CD14-positive monocyte (primary cell): ENCODE data around the gene ZNF724. TPM values are rescaled to one million over a fixed set of nuclear protein-coding genes. Genes with fewer than 3 reads are reported as not detected.
"Not testable (repeated sequence)": the region's sequence is repeated elsewhere in the genome, so short reads cannot be mapped to it uniquely, and the experiment has no call there.

Experiments
- DNase-seq, 3 donors: peaks; one replicate each; pipeline ENCODE4 v3.0.0-alpha.2; 2011 to 2022
- H2AFZ ChIP-seq: 2 replicates; pipeline ENCODE4 v1.6.0; 2012; ENCODE audit warnings: mild to moderate bottlenecking, low read depth, low read length, inconsistent platforms; ENCODE audit not compliant: insufficient read depth, poor library complexity, severe bottlenecking
- H3K27ac ChIP-seq, 2 donors: 1 replicate in 1 of 2; 2 replicates in 1 of 2; pipeline ENCODE4 v1.5.1; 2012 to 2013; ENCODE audit warnings: low read length in 2 of 2, control low read depth in 1 of 2, inconsistent platforms in 1 of 2, low read depth in 1 of 2, mild to moderate bottlenecking in 1 of 2
- H3K27me3 ChIP-seq, 2 donors: one replicate each; pipeline versions ENCODE4 v1.6.0 to v1.6.1; 2011 to 2013; ENCODE audit warnings: low read length in 2 of 2; ENCODE audit not compliant: control insufficient read depth in 2 of 2, insufficient read depth in 2 of 2
- H3K36me3 ChIP-seq, 2 donors: replicated peaks in 1 of 2; 1 replicate in 1 of 2; 2 replicates in 1 of 2; pipeline versions ENCODE4 v1.5.1 to v1.6.1; 2012 to 2013; ENCODE audit warnings: low read length in 2 of 2, control low read depth in 1 of 2, inconsistent platforms in 1 of 2, mild to moderate bottlenecking in 1 of 2; ENCODE audit not compliant: insufficient read depth in 2 of 2, control insufficient read depth in 1 of 2
- H3K4me1 ChIP-seq, 2 donors: 1 replicate in 1 of 2; 2 replicates in 1 of 2; pipeline versions ENCODE4 v1.5.1 to v1.6.1; 2012 to 2013; ENCODE audit warnings: low read length in 2 of 2, control low read depth in 1 of 2, inconsistent platforms in 1 of 2, mild to moderate bottlenecking in 1 of 2, moderate library complexity in 1 of 2; ENCODE audit not compliant: insufficient read depth in 2 of 2, control insufficient read depth in 1 of 2
- H3K4me2 ChIP-seq: replicated peaks from 2 replicates; pipeline ENCODE3; 2012; ENCODE audit warnings: low read length, moderate library complexity, mild to moderate bottlenecking; ENCODE audit not compliant: poor library complexity, severe bottlenecking; ENCODE audit errors: extremely low read depth
- H3K4me3 ChIP-seq, 3 experiments: fragments of 200-600 bp in 1 of 3; sonication (generic) in 1 of 3; replicated peaks in 1 of 3; 1 replicate in 2 of 3; 2 replicates in 1 of 3; pipeline ENCODE4 v1.5.1; 2011 to 2013; ENCODE audit warnings: low read length in 3 of 3, mild to moderate bottlenecking in 3 of 3, control low read depth in 2 of 3, low read depth in 2 of 3, inconsistent platforms in 1 of 3, moderate library complexity in 1 of 3
- H3K79me2 ChIP-seq: 2 replicates; pipeline ENCODE4 v1.6.0; 2012; ENCODE audit warnings: mild to moderate bottlenecking, control low read depth, inconsistent platforms, low read length, moderate library complexity; ENCODE audit not compliant: insufficient read depth
- H3K9ac ChIP-seq: 2 replicates; pipeline ENCODE4 v1.6.0; 2017; ENCODE audit warnings: low read length, mild to moderate bottlenecking; ENCODE audit not compliant: insufficient read depth, poor library complexity, severe bottlenecking
- H3K9me3 ChIP-seq, 2 donors: replicated peaks in 1 of 2; 1 replicate in 1 of 2; 2 replicates in 1 of 2; pipeline versions ENCODE4 v1.5.1 to v1.6.1; 2012 to 2013; ENCODE audit warnings: low read length in 2 of 2, control low read depth in 1 of 2; ENCODE audit not compliant: control insufficient read depth in 1 of 2, insufficient read depth in 1 of 2
- H4K20me1 ChIP-seq: 2 replicates; pipeline ENCODE4 v1.6.0; 2012; ENCODE audit warnings: mild to moderate bottlenecking, low read length, control low read depth, moderate library complexity; ENCODE audit not compliant: insufficient read depth
- H3K27ac Mint-ChIP-seq, 7 donors: one replicate each; pipeline ENCODE4 v1.8.0; 2020; ENCODE audit warnings: mild to moderate bottlenecking in 7 of 7, mixed read lengths in 7 of 7, moderate library complexity in 6 of 7, inconsistent platforms in 2 of 7
- H3K27me3 Mint-ChIP-seq, 3 donors: one replicate each; pipeline ENCODE4 v1.8.0; 2021 to 2022; ENCODE audit warnings: low read depth in 3 of 3, mild to moderate bottlenecking in 3 of 3, mixed read lengths in 3 of 3, moderate library complexity in 3 of 3, inconsistent platforms in 1 of 3
- H3K36me3 Mint-ChIP-seq, 2 donors: one replicate each; pipeline ENCODE4 v1.8.0; 2020; ENCODE audit warnings: mixed read lengths in 2 of 2, inconsistent platforms in 1 of 2, mild to moderate bottlenecking in 1 of 2
- H3K4me1 Mint-ChIP-seq: one replicate; pipeline ENCODE4 v1.8.0; 2020; ENCODE audit warnings: mild to moderate bottlenecking, mixed read lengths
- H3K4me3 Mint-ChIP-seq, 2 donors: one replicate each; pipeline ENCODE4 v1.8.0; 2020; ENCODE audit warnings: mild to moderate bottlenecking in 2 of 2, mixed read lengths in 2 of 2, moderate library complexity in 1 of 2
- H3K9me3 Mint-ChIP-seq, 7 donors: one replicate each; pipeline ENCODE4 v1.8.0; 2020 to 2022; ENCODE audit warnings: mixed read lengths in 7 of 7, mild to moderate bottlenecking in 6 of 7, moderate library complexity in 6 of 7, inconsistent platforms in 2 of 7
- CTCF ChIP-seq: fragments of 200-600 bp; IDR thresholded peaks from one replicate; pipeline ENCODE4 v1.8.0; 2022; ENCODE audit warnings: antibody characterized with exemption, mild to moderate bottlenecking
- WGBS: methylation state at CpG from one replicate; pipeline ENCODE4 v1.1.5; 2013; ENCODE audit warnings: missing lambda C conversion rate; ENCODE audit not compliant: insufficient coverage; 5-methylcytosine and 5-hydroxymethylcytosine counted together
- intact Hi-C, 2 donors: fragments of 100-400 bp; cut with micrococcal nuclease; formaldehyde crosslinking; loops; one replicate each; pipeline versions ENCODE4 v1.15.0 to v1.15.1; 2023
- polyA plus RNA-seq, 3 donors: library from polyadenylated mRNA; depleted of rRNA in 1 of 3; unstranded in 2 of 3; stranded (reverse) in 1 of 3; fragments of 300-500 nt in 2 of 3; fragments of >200 nt in 1 of 3; fragmentation: Illumina TruSeq in 2 of 3; gene quantifications; 1 replicate in 2 of 3; 2 replicates in 1 of 3; pipeline ENCODE4 v1.2.3, GENCODE V29; 2012 to 2021

ZNF724 gene
- polyA plus RNA-seq, 3 donors: 0.25 to 0.59 (median 0.40) TPM

GRCh38 chr19:23255700-23256099, 5.5 kb upstream of the ZNF724 start:
- no peak overlapping the region for H3K4me2 ChIP-seq
- Mint-ChIP-seq H3K36me3 (peaks cover 13 to 17% of the 10 kb centered on the region in 2 donors), H3K27ac (no peak overlapping the region), H3K4me1 (peaks cover 5% of the 10 kb centered on the region), H3K9me3 (peaks cover 0 to 13% (median 6%) of the 10 kb centered on the region in 7 donors), H3K4me3 (no peak overlapping the region), H3K27me3 (peaks cover 0 to 8% (median 3%) of the 10 kb centered on the region in 3 donors)
- no peak overlapping the region for H3K27ac ChIP-seq
- intact Hi-C loops: loop anchor here in 1 of 2 donors (10.0 kb wide), 1 partner anchor 139 kb away; the partner anchor contains the start of gene ZNF91
- H3K79me2 ChIP-seq: no peaks in the 10 kb centered on the region
- H3K4me1 ChIP-seq: no peaks in the 10 kb centered on the region
- no peaks in the 10 kb centered on the region for H3K27me3 ChIP-seq
- no peak for DNase-seq
- no peak overlapping the region for H3K9ac ChIP-seq
- no peaks in the 10 kb centered on the region for H4K20me1 ChIP-seq
- H3K9me3 ChIP-seq: peaks cover 0 to 9% of the 10 kb centered on the region in 2 donors
- no peak overlapping the region for H2AFZ ChIP-seq
- no peak overlapping the region for H3K4me3 ChIP-seq
- peaks cover 15 to 21% of the 10 kb centered on the region in 2 donors for H3K36me3 ChIP-seq
- TF ChIP-seq CTCF: no peak
- WGBS: 100% methylated on average over 3 of the region's 4 CpGs

- H3K9me3 ChIP-seq: peaks cover 0 to 9% of the 10 kb centered on the region in 2 donors
- H3K4me2 ChIP-seq: no peak overlapping the region
- H3K36me3 Mint-ChIP-seq: peaks cover 1 to 4% of the 10 kb centered on the region in 2 donors
- H3K4me1 Mint-ChIP-seq: peaks cover 10% of the 10 kb centered on the region
- H3K27me3 Mint-ChIP-seq: peaks cover 0 to 8% (median 3%) of the 10 kb centered on the region in 3 donors
- WGBS: 70% methylated on average over 2 of the region's 5 CpGs
- no peak overlapping the region for H3K4me3 ChIP-seq
- no peak overlapping the region for H3K27ac ChIP-seq
- H3K4me3 Mint-ChIP-seq: no peak overlapping the region
- no peak for DNase-seq
- no peaks in the 10 kb centered on the region for H3K27me3 ChIP-seq
- no peak overlapping the region for H2AFZ ChIP-seq
- H3K36me3 ChIP-seq: peaks cover 6 to 7% of the 10 kb centered on the region in 2 donors
- H3K9me3 Mint-ChIP-seq: peaks cover 0 to 11% (median 6%) of the 10 kb centered on the region in 7 donors
- peaks cover 3% of the 10 kb centered on the region for H3K79me2 ChIP-seq
- no peak overlapping the region for H3K27ac Mint-ChIP-seq
- H3K9ac ChIP-seq: no peak overlapping the region
- TF ChIP-seq CTCF: no peak
- intact Hi-C loops: loop anchor here in 1 of 2 donors (10.0 kb wide), 1 partner anchor 140 kb away; the partner anchor contains the start of gene ZNF91
- no peaks in the 10 kb centered on the region for H4K20me1 ChIP-seq
- H3K4me1 ChIP-seq: peaks cover 5% of the 10 kb centered on the region in 2 donors
Observed at GRCh38 chr19:23254141-23254910, 4.1 kb upstream of the ZNF724 start.

GRCh38 chr19:23253256-23253655, 3.1 kb upstream of the ZNF724 start:
- H3K4me2 ChIP-seq, H3K27me3 Mint-ChIP-seq, DNase-seq, H3K4me3 Mint-ChIP-seq, H3K4me3 ChIP-seq, H3K36me3 ChIP-seq, H3K36me3 Mint-ChIP-seq, H3K9me3 ChIP-seq, H3K27me3 ChIP-seq, H3K27ac ChIP-seq, H4K20me1 ChIP-seq, H2AFZ ChIP-seq, H3K9ac ChIP-seq, H3K27ac Mint-ChIP-seq: not testable (repeated sequence)
- Histone ChIP-seq H3K79me2 (peaks cover 14% of the 10 kb centered on the region), H3K4me1 (peaks cover 9 to 11% of the 10 kb centered on the region in 2 donors)
- H3K4me1 Mint-ChIP-seq: peaks cover 16% of the 10 kb centered on the region
- 14% methylated on average over 1 of the region's 3 CpGs for WGBS
- H3K9me3 Mint-ChIP-seq: peaks cover 2 to 14% (median 8%) of the 10 kb centered on the region in 7 donors
- intact Hi-C loops: loop anchor here in 1 of 2 donors (10.0 kb wide), 1 partner anchor 142 kb away; the partner anchor contains the start of gene ZNF91
